Esophagus muscularis mucosa (tissue), 4 donors: ENCODE measurements around the gene SPPL2B.

Experiments
- EP300 ChIP-seq: sonication (generic); formaldehyde crosslinking; IDR thresholded peaks from one replicate; pipeline ENCODE4 v1.6.1; 2017; ENCODE audit warnings: antibody characterized with exemption
- POLR2A ChIP-seq: fragments of 450-650 bp; IDR thresholded peaks from one replicate; pipeline ENCODE4 v1.6.1; 2017; ENCODE audit warnings: antibody characterized with exemption, moderate library complexity, mild to moderate bottlenecking, low read depth
- POLR2AphosphoS5 ChIP-seq, 2 donors: sonication (generic); formaldehyde crosslinking; IDR thresholded peaks; one replicate each; pipeline ENCODE4 v1.6.1; 2017; ENCODE audit warnings: antibody characterized with exemption in 2 of 2
- TF ChIP-seq, protein P1 (sequence below), 3 experiments: fragments of 200-600 bp in 2 of 3; fragments of 450-650 bp in 1 of 3; sonication (generic) in 2 of 3; IDR thresholded peaks; one replicate each; pipeline ENCODE4 v1.5.1; 2017 to 2019; ENCODE audit warnings: antibody characterized with exemption in 3 of 3, mild to moderate bottlenecking in 2 of 3, moderate library complexity in 1 of 3

DNA sequence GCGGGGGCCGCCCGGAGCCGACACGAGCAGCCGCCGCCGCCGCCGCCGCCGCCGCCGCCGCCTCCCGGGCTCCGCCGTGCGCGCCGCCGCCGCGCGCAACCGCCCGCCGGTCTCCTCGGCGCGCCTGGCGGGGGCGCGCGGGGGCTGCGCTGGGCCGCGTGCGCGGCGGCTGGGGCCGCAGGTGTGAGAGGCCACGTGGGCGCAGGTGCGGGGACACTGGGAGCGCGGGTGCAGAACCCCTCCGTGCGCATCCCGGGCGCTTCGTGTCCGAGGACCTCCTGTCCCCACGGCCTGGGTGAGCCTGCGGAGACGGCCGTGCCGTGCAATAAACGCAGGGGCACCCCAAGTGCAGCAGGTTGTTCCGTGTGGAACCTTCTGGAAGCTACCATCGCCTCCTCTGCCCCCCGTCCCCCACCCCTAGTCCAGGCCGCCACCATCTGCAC, 20.3 kb upstream of the SPPL2B start, which contains the start of gene LINGO3:
- TF ChIP-seq POLR2A (no peak), POLR2AphosphoS5 (IDR thresholded peaks at IDR 0.05) (no peak), EP300 (no peak)
- TF ChIP-seq, protein P1, sequence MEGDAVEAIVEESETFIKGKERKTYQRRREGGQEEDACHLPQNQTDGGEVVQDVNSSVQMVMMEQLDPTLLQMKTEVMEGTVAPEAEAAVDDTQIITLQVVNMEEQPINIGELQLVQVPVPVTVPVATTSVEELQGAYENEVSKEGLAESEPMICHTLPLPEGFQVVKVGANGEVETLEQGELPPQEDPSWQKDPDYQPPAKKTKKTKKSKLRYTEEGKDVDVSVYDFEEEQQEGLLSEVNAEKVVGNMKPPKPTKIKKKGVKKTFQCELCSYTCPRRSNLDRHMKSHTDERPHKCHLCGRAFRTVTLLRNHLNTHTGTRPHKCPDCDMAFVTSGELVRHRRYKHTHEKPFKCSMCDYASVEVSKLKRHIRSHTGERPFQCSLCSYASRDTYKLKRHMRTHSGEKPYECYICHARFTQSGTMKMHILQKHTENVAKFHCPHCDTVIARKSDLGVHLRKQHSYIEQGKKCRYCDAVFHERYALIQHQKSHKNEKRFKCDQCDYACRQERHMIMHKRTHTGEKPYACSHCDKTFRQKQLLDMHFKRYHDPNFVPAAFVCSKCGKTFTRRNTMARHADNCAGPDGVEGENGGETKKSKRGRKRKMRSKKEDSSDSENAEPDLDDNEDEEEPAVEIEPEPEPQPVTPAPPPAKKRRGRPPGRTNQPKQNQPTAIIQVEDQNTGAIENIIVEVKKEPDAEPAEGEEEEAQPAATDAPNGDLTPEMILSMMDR (IDR thresholded peaks at IDR 0.05): no peak
